MG63 (cell line): Measurements from ENCODE around the gene ARHGAP6. TPM values are rescaled to one million over a fixed set of nuclear protein-coding genes. Genes with fewer than 3 reads are reported as not detected.
"Not testable (repeated sequence)": the region's sequence is repeated elsewhere in the genome, so short reads cannot be mapped to it uniquely, and the experiment has no call there.

Source experiments
- DNase-seq: peaks from one replicate; pipeline ENCODE4 v3.0.0-alpha.2; 2020
- H3K27me3 ChIP-seq: fragments of 250-450 bp; sonication (Bioruptor Pico); 2 replicates; pipeline ENCODE4 v1.5.1; 2020; ENCODE audit warnings: mild to moderate bottlenecking, moderate library complexity
- H3K36me3 ChIP-seq: fragments of 250-450 bp; sonication (Bioruptor Pico); 2 replicates; pipeline ENCODE4 v1.5.1; 2020; ENCODE audit warnings: mild to moderate bottlenecking, moderate library complexity
- H3K4me3 ChIP-seq: fragments of 250-450 bp; sonication (Bioruptor Pico); 2 replicates; pipeline ENCODE4 v1.5.1; 2020; ENCODE audit warnings: mild to moderate bottlenecking, moderate library complexity
- H3K9me3 ChIP-seq: fragments of 250-450 bp; sonication (Bioruptor Pico); 2 replicates; pipeline ENCODE4 v1.5.1; 2020; ENCODE audit warnings: mild to moderate bottlenecking, moderate library complexity
- total RNA-seq: library from RNA; depleted of rRNA; stranded (reverse); fragments of >200 nt; shearing (Covaris generic); gene quantifications from 2 replicates; pipeline ENCODE4 v1.2.3, GENCODE V29; 2014; ENCODE audit warnings: low replicate concordance

Gene ARHGAP6
- total RNA-seq, 1 experiment from 2014 or later, result 0.10 TPM

DNA sequence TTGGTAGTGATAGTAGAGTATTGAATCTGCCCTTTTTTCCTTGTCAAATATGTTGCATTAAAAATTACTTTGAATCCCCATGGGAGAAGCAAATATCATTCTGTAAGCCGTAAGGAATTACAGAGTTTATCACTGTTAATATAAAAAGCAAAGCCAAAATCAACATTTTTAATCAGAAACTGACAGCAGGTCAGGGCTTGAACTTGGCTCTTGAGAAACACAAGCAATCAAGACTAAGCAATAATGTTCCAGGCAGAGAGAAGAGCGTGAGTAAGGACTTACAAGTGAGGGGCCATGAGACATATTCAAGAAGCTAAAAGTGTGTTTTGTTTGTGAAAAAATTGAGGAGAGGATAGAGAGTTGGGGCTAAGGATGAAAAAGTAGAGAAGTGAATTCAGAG lies 68.2 kb downstream of the ARHGAP6 start:
- Histone ChIP-seq H3K4me3 (no peak overlapping the region), H3K27me3 (no peaks in the 10 kb centered on the region), H3K36me3 (no peaks in the 10 kb centered on the region), H3K9me3 (no peaks in the 10 kb centered on the region)
- DNase-seq, result no peak

DNA sequence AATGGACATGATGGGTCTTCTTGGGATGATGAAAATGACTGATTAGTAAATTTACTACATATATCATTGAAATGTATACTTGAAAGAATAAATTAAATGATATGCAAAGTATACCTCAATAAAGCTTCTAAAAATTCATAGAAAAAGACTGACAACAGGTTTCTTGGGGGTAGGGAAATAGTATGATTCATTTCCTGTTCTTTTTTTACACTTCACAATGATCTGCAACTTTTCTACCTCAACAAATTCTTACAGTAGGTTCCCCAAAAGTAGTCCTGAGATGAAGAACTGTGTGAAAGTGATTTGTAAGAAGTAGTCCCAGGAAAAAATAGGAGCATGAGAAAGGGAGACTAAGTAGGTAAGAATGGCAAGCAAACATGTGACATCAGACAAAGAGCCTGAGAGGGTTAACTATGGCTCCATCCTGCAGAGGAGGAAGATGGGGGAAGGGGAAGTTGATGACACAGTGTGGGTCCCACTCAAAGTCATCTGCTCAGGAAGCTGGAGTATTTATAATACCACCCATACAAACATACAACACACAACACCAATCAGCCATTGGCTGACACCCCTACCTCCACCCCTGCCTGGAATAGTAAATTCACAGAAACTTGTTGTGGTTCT lies 73.9 kb downstream of the ARHGAP6 start:
- Histone ChIP-seq H3K4me3 (no peak overlapping the region), H3K36me3 (no peaks in the 10 kb centered on the region), H3K27me3 (no peaks in the 10 kb centered on the region), H3K9me3 (no peaks in the 10 kb centered on the region)
- DNase-seq, result no peak

DNA sequence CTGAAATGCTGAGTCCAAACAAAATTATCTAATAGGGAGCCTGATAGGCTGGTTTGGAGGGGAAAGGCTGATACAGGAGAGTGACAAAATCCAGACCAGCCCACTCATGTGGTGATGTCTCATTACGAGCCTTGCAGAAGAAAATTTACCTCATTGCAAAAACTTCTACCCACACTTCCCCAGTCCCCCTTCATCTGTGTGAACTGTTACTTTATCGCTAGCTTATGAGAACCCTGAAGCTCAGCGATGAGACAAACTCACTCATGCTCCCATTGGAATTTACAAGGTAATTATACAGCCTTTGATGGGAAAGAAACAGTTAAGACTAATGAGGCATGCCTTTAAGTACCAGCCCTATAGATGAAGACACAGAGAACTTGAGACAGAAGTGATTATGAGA lies 76.1 kb downstream of the ARHGAP6 start:
- H3K36me3 ChIP-seq, result no peaks in the 10 kb centered on the region
- H3K4me3 ChIP-seq, result no peak overlapping the region
- H3K27me3 ChIP-seq, result no peaks in the 10 kb centered on the region
- H3K9me3 ChIP-seq, result no peaks in the 10 kb centered on the region
- DNase-seq, result no peak

GRCh38 chrX:11588097-11588496 lies 77.6 kb downstream of the ARHGAP6 start:
- DNase-seq, result no peak
- Histone ChIP-seq H3K36me3 (no peaks in the 10 kb centered on the region), H3K9me3 (no peaks in the 10 kb centered on the region), H3K27me3 (no peaks in the 10 kb centered on the region), H3K4me3 (no peak overlapping the region)

DNA sequence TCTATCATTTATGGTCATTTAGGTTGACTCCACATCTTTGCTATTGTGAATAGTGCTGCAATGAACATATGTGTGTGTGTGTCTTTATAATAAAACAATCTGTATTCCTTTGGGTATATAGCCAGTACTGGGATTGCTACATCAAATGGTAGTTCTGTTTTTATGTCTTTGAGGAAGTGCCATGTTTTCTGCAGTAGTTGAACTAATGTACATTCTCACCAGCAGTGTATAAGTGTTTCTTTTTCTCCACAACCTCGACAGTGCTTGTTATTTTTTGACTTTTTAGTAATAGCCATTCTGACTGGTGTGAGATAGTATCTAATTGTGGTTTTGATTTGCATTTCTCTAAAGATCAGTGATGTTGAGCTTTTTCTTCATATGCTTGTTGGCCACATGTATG lies 80.5 kb downstream of the ARHGAP6 start:
- no peaks in the 10 kb centered on the region for H3K27me3 ChIP-seq
- H3K36me3 ChIP-seq, result no peaks in the 10 kb centered on the region
- H3K9me3 ChIP-seq, result no peaks in the 10 kb centered on the region
- DNase-seq, result no peak
- no peak overlapping the region for H3K4me3 ChIP-seq

- H3K4me3 ChIP-seq, result no peak overlapping the region
- H3K27me3 ChIP-seq, result no peaks in the 10 kb centered on the region
- no peak for DNase-seq
- H3K9me3 ChIP-seq, result no peaks in the 10 kb centered on the region
- H3K36me3 ChIP-seq, result no peaks in the 10 kb centered on the region
Observed at GRCh38 chrX:11580789-11581188, 84.9 kb downstream of the ARHGAP6 start.

GRCh38 chrX:11579636-11580600 lies 85.8 kb downstream of the ARHGAP6 start:
- H3K36me3 ChIP-seq, result no peaks in the 10 kb centered on the region
- DNase-seq, result peak; percentile 12
- H3K27me3 ChIP-seq, result no peaks in the 10 kb centered on the region
- no peak overlapping the region for H3K4me3 ChIP-seq
- no peaks in the 10 kb centered on the region for H3K9me3 ChIP-seq

GRCh38 chrX:11578301-11578700 lies 87.4 kb downstream of the ARHGAP6 start:
- not testable (repeated sequence) for H3K36me3 ChIP-seq, H3K4me3 ChIP-seq, DNase-seq, H3K27me3 ChIP-seq, H3K9me3 ChIP-seq

DNA sequence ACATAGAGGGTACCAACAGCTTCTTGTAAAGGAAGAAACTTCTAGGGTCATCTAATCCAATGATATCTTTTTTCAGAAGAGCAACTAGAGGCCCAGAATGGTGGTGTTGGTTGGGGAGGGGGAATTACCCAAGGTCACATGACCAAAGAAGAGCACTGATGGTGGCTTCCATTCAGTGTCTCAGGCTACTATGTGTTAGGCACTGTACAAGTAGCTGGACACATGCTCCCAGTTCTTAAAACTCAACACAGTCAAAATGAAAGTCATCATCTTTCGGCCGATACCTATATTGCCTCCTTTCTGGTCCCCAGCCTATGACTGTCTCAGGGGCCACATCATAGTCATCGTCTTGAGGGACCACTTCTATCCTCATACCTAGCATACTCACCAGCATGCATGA lies 88.1 kb downstream of the ARHGAP6 start:
- Histone ChIP-seq H3K27me3 (no peaks in the 10 kb centered on the region), H3K9me3 (no peaks in the 10 kb centered on the region), H3K4me3 (no peak overlapping the region), H3K36me3 (no peaks in the 10 kb centered on the region)
- no peak for DNase-seq

- H3K27me3 ChIP-seq, result no peaks in the 10 kb centered on the region
- no peaks in the 10 kb centered on the region for H3K9me3 ChIP-seq
- no peaks in the 10 kb centered on the region for H3K36me3 ChIP-seq
- no peak for DNase-seq
- no peak overlapping the region for H3K4me3 ChIP-seq
Observed at GRCh38 chrX:11575332-11575731, 90.4 kb downstream of the ARHGAP6 start.

GRCh38 chrX:11567528-11568220 lies 98.0 kb downstream of the ARHGAP6 start:
- H3K27me3 ChIP-seq, result no peaks in the 10 kb centered on the region
- H3K4me3 ChIP-seq, result no peak overlapping the region
- H3K36me3 ChIP-seq, result no peaks in the 10 kb centered on the region
- DNase-seq, result no peak
- no peaks in the 10 kb centered on the region for H3K9me3 ChIP-seq

- no peak overlapping the region for H3K4me3 ChIP-seq
- no peak for DNase-seq
- no peaks in the 10 kb centered on the region for H3K9me3 ChIP-seq
- no peaks in the 10 kb centered on the region for H3K27me3 ChIP-seq
- H3K36me3 ChIP-seq, result no peaks in the 10 kb centered on the region
Observed at GRCh38 chrX:11566789-11567188, 98.9 kb downstream of the ARHGAP6 start.

GRCh38 chrX:11566173-11566572 lies 99.5 kb downstream of the ARHGAP6 start:
- Histone ChIP-seq H3K9me3 (no peaks in the 10 kb centered on the region), H3K4me3 (no peak overlapping the region), H3K27me3 (no peaks in the 10 kb centered on the region), H3K36me3 (no peaks in the 10 kb centered on the region)
- DNase-seq, result no peak

DNA sequence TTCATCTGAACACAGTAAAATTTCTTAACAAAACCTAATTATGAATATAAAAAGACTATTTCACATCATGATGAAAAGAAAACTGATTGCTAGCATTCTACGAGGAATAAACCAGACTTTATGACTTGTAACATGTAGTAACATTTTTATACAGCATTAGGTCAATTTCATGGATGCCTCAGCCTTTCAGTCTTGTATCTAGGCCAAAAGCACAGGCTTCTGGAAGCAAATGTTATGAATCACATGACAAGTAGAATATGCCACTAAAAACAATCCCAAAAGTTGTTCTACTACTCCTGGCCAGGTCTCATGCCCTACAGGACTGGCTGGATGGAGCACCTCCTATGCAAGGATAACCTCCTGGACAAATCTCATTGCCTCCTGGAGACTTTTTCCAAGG lies 101.2 kb downstream of the ARHGAP6 start:
- no peak for DNase-seq
- no peaks in the 10 kb centered on the region for H3K27me3 ChIP-seq

GRCh38 chrX:11562570-11562969 lies 103.2 kb downstream of the ARHGAP6 start:
- Histone ChIP-seq H3K9me3 (peaks cover 4% of the 10 kb centered on the region; the same call in 1 of the 2 replicates), H3K27me3 (no peaks in the 10 kb centered on the region), H3K4me3 (no peak overlapping the region), H3K36me3 (no peaks in the 10 kb centered on the region)
- no peak for DNase-seq

More for the DNA sequence above, 101.2 kb downstream of the ARHGAP6 start:
- H3K4me3 ChIP-seq, result no peak overlapping the region
- H3K36me3 ChIP-seq, result no peaks in the 10 kb centered on the region
- H3K9me3 ChIP-seq, result no peaks in the 10 kb centered on the region

DNA sequence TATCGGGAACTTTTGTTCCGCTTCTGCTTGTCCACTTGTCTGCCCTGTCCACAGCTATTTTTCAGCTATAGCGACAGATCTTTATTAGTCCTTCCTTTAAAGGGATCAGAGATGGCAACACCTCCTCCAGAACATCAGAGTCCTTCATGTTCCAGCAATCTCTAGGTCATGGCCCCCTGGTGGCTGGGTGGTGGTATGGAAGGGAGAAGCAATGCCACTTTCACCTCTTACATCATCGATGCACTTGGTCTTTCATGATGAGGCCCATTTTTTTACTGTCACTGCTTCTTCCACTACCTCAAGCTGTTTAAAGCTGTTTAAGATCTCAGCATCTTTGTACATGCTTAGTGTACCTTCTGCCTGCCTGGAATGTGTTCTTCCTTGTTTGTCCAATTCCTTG lies 106.7 kb downstream of the ARHGAP6 start:
- Histone ChIP-seq H3K27me3 (no peaks in the 10 kb centered on the region), H3K4me3 (no peak overlapping the region), H3K9me3 (peaks cover 5% of the 10 kb centered on the region; the same call in 1 of the 2 replicates), H3K36me3 (no peaks in the 10 kb centered on the region)
- DNase-seq, result peak; percentile 26

DNA sequence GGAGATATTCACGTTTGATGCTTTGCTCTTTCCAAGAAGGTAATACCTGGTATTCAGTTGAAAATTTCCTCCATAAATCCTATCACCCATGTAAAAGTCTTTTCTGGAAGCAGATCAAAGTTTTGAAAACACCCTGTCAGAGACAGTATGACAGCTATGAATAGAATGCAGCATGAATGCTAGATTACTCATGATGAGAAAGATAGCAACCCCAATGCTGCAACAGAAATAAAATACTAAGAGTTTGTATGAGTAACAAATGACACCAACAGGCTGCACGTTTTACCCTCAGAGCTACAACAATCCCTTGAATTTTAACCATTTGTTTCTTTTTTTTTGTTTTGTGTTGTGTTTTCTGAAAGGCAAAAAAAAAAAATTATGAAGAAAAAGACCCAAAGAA lies 108.6 kb downstream of the ARHGAP6 start:
- Histone ChIP-seq H3K27me3 (no peaks in the 10 kb centered on the region), H3K4me3 (no peak overlapping the region), H3K9me3 (peaks cover 5% of the 10 kb centered on the region; the same call in 1 of the 2 replicates), H3K36me3 (no peaks in the 10 kb centered on the region)
- no peak for DNase-seq
